ENCODE data around the gene EVA1C. TPM values are rescaled to one million over a fixed set of nuclear protein-coding genes. Genes with fewer than 3 reads are reported as not detected.
"Not testable (repeated sequence)": the region's sequence is repeated elsewhere in the genome, so short reads cannot be mapped to it uniquely, and the experiment has no call there.

EVA1C gene
- total and polyA plus RNA-seq, 10 of the 15 experiments (the other 5 are each of a cell fraction or from before 2014, with no cell fraction given) = 0.13 to 0.56 (median 0.34) TPM; not detected in 7

DNA sequence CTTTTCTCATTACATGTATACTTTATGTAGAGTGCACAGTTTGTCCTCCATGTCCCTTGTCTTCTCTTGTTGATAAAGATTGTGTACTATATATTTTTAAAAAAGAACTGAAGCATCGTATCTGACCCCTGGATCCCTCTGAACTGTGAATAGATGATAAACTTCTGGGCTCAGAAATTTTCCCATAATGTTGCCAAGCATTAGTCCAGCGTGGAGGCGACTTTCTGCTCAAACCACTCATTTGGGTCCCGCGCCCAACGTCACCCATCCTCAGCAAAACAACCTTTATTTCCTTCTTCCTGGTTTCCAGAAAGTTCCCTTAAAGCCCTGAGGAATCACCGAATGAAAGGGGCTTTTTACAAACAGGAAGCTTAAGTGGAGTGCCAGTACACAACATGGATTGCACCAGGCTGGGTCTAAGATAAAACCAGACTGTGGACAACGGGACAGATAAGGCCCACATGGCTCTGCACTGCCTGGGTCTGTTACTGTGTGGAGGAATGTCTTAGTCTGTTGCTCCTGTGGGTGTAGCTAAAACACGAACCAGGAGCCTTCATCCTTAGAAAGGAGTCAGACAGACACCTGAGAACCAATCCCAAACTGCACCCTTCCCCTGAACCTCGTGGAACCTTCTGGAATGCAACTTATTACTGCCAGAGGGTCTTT is 15.6 kb downstream of the EVA1C start:
- in situ Hi-C loops (cut with MboI) = no loop called here
- Histone ChIP-seq H3K79me2 (ENCODE audit: control insufficient read depth, insufficient read depth, low read length) (no peaks in the 10 kb centered on the region), H3K27ac (ENCODE audit: control insufficient read depth, insufficient read depth) (no peak overlapping the region), H3K9ac (ENCODE audit: control insufficient read depth, insufficient read depth, low read length) (no peak overlapping the region), H2AFZ (ENCODE audit: control insufficient read depth, low read depth, low read length) (no peak overlapping the region), H3K4me2 (ENCODE audit: control insufficient read depth, insufficient read depth) (no peak overlapping the region), H4K20me1 (ENCODE audit: control insufficient read depth, insufficient read depth) (no peaks in the 10 kb centered on the region), H3K27me3 (replicated peaks in 1 of 2; ENCODE audit: control insufficient read depth in 2 of 2, insufficient read depth in 2 of 2, low read length in 1 of 2) (no peaks in the 10 kb centered on the region), H3K36me3 (ENCODE audit: control insufficient read depth in 2 of 2, insufficient read depth in 2 of 2, low read length in 1 of 2) (no peaks in the 10 kb centered on the region), H3K4me3 (no peak overlapping the region), H3K9me3 (replicated peaks; ENCODE audit: control insufficient read depth, insufficient read depth, low read length) (no peaks in the 10 kb centered on the region), H3K4me1 (ENCODE audit: control insufficient read depth, insufficient read depth, low read length) (no peaks in the 10 kb centered on the region)
- ChIA-PET POLR2A (no interaction called here), CTCF (no interaction called here), RAD21 (ENCODE audit: unreplicated experiment) (no interaction called here), SMC1A (ENCODE audit: uncharacterized antibody, unreplicated experiment) (no interaction called here)
- 38% methylated on average over 10 of the region's 10 CpGs for WGBS (ENCODE audit: insufficient coverage, insufficient replicate concordance, low lambda C conversion rate, missing lambda C conversion rate)
- no peak for ATAC-seq
- TF ChIP-seq BCL11A (IDR thresholded peaks at IDR 0.05; ENCODE audit: low read depth, low read length) = no peak
- no peak for TF ChIP-seq KLF5 (IDR thresholded peaks at IDR 0.05; ENCODE audit: partially characterized antibody)
- no TSS peak for BruUV-seq (replicated peaks)
- intact Hi-C loops (cut with micrococcal nuclease; ENCODE audit: unreplicated experiment) = no loop called here
- DNase-seq (ENCODE audit: low read depth, low spot score) = no peak
- no peak for FAIRE-seq

GRCh38 chr21:32432982-32433660 is 20.6 kb downstream of the EVA1C start:
- in situ Hi-C loops (cut with MboI); H3K4me3 ChIP-seq; H3K9me3 ChIP-seq (replicated peaks; ENCODE audit: control insufficient read depth, insufficient read depth, low read length); CTCF ChIA-PET; ATAC-seq; H3K9ac ChIP-seq (ENCODE audit: control insufficient read depth, insufficient read depth, low read length); DNase-seq (ENCODE audit: low read depth, low spot score); H3K4me1 ChIP-seq (ENCODE audit: control insufficient read depth, insufficient read depth, low read length); RAD21 ChIA-PET (ENCODE audit: unreplicated experiment); H3K4me2 ChIP-seq (ENCODE audit: control insufficient read depth, insufficient read depth); POLR2A ChIA-PET; H4K20me1 ChIP-seq (ENCODE audit: control insufficient read depth, insufficient read depth); FAIRE-seq; H3K27me3 ChIP-seq (replicated peaks in 1 of 2; ENCODE audit: control insufficient read depth in 2 of 2, insufficient read depth in 2 of 2, low read length in 1 of 2); SMC1A ChIA-PET (ENCODE audit: uncharacterized antibody, unreplicated experiment); intact Hi-C loops (cut with micrococcal nuclease; ENCODE audit: unreplicated experiment); H3K79me2 ChIP-seq (ENCODE audit: control insufficient read depth, insufficient read depth, low read length); H3K36me3 ChIP-seq (ENCODE audit: control insufficient read depth in 2 of 2, insufficient read depth in 2 of 2, low read length in 1 of 2); H2AFZ ChIP-seq (ENCODE audit: control insufficient read depth, low read depth, low read length); H3K27ac ChIP-seq (ENCODE audit: control insufficient read depth, insufficient read depth); BruUV-seq (replicated peaks): not testable (repeated sequence)
- 56% methylated on average over 15 of the region's 15 CpGs for WGBS (ENCODE audit: insufficient coverage, insufficient replicate concordance, low lambda C conversion rate, missing lambda C conversion rate)
